ENCODE results near the gene USP9X.

Gene USP9X

GRCh38 chrX:41275661-41276609 is 190.7 kb downstream of the USP9X start (continued):
- TF ChIP-seq ZNF148 (tag by site-specific recombination; IDR thresholded peaks at IDR 0.05; ENCODE audit: borderline replicate concordance) (no peak), ZNF214 (tag by site-specific recombination; IDR thresholded peaks at IDR 0.05; ENCODE audit: borderline replicate concordance) (no peak), ZNF239 (tag by site-specific recombination; IDR thresholded peaks at IDR 0.05) (no peak), SETDB1 (IDR thresholded peaks at IDR 0.05; ENCODE audit: insufficient read length, low read length) (no peak), PRDM10 (tag by site-specific recombination; IDR thresholded peaks at IDR 0.05) (0 out of 2 replicates have a peak, but pooled peaks have one; percentile 9), ZNF362 (tag by site-specific recombination; IDR thresholded peaks at IDR 0.05) (peak; percentile 52; the same call in 1 of the 2 replicates), GLI4 (tag by site-specific recombination; IDR thresholded peaks at IDR 0.05) (no peak), HOXC10 (CRISPR knock-in tag; IDR thresholded peaks at IDR 0.05) (no peak), ZNF16 (tag by site-specific recombination; IDR thresholded peaks at IDR 0.05; ENCODE audit: low read depth) (no peak), ZBTB26 (tag by site-specific recombination; optimal IDR thresholded peaks at IDR 0.05) (peak; percentile 35), ZNF626 (tag by site-specific recombination; IDR thresholded peaks at IDR 0.05) (no peak), ZBTB6 (tag by site-specific recombination; IDR thresholded peaks at IDR 0.05) (no peak), ZNF621 (tag by site-specific recombination; IDR thresholded peaks at IDR 0.05) (no peak), ZNF580 (tag by site-specific recombination; IDR thresholded peaks at IDR 0.05) (no peak), ZNF19 (tag by site-specific recombination; IDR thresholded peaks at IDR 0.05; ENCODE audit: low read depth) (no peak), ZNF202 (tag by site-specific recombination; IDR thresholded peaks at IDR 0.05; ENCODE audit: borderline replicate concordance) (no peak), SCRT2 (tag by site-specific recombination; IDR thresholded peaks at IDR 0.05) (no peak), ZNF449 (tag by site-specific recombination; IDR thresholded peaks at IDR 0.05) (no peak), ZNF513 (tag by site-specific recombination; IDR thresholded peaks at IDR 0.05) (no peak), ZNF248 (tag by site-specific recombination; IDR thresholded peaks at IDR 0.05) (no peak), ZNF747 (tag by site-specific recombination; IDR thresholded peaks at IDR 0.05) (no peak), ZNF501 (tag by site-specific recombination; IDR thresholded peaks at IDR 0.05) (0 out of 2 replicates have a peak, but pooled peaks have one; percentile 23), ZNF416 (tag by site-specific recombination; IDR thresholded peaks at IDR 0.05) (no peak), KLF9 (tag by site-specific recombination; IDR thresholded peaks at IDR 0.05; ENCODE audit: low read depth) (peak; percentile 85), ZNF423 (tag by site-specific recombination; IDR thresholded peaks at IDR 0.05) (peak; percentile 97)
